ENCODE data around the gene HSPA1L.

- TF ChIP-seq, protein P1, sequence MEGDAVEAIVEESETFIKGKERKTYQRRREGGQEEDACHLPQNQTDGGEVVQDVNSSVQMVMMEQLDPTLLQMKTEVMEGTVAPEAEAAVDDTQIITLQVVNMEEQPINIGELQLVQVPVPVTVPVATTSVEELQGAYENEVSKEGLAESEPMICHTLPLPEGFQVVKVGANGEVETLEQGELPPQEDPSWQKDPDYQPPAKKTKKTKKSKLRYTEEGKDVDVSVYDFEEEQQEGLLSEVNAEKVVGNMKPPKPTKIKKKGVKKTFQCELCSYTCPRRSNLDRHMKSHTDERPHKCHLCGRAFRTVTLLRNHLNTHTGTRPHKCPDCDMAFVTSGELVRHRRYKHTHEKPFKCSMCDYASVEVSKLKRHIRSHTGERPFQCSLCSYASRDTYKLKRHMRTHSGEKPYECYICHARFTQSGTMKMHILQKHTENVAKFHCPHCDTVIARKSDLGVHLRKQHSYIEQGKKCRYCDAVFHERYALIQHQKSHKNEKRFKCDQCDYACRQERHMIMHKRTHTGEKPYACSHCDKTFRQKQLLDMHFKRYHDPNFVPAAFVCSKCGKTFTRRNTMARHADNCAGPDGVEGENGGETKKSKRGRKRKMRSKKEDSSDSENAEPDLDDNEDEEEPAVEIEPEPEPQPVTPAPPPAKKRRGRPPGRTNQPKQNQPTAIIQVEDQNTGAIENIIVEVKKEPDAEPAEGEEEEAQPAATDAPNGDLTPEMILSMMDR (optimal IDR thresholded peaks at IDR 0.05 in 1 of 3, IDR thresholded peaks at IDR 0.05 in 1 of 3, conservative IDR thresholded peaks at IDR 0.05 in 1 of 3; ENCODE audit: extremely low read depth in 1 of 3, insufficient read depth in 2 of 3, low read length in 3 of 3) = no peak
- TF ChIP-seq EZH2 (IDR thresholded peaks at IDR 0.05; ENCODE audit: low read length) = no peak
Measured at GRCh38 chr6:31860349-31860748, 45.3 kb upstream of the HSPA1L start.
